Measurements from ENCODE around the gene RASSF1. TPM values are rescaled to one million over a fixed set of nuclear protein-coding genes. Genes with fewer than 3 reads are reported as not detected.

Gene RASSF1
- polyA plus RNA-seq, 2 of the 4 experiments (the other 2 are of a cell fraction): 14.4 to 15.4 TPM

GRCh38 chr3:50389414-50389767, 48.8 kb upstream of the RASSF1 start (continued):
- TF ChIP-seq HMGXB4 (CRISPR knock-in tag; IDR thresholded peaks at IDR 0.05; ENCODE audit: borderline replicate concordance) (no peak), RAD21 (conservative IDR thresholded peaks at IDR 0.05 in 1 of 2, IDR thresholded peaks at IDR 0.05 in 1 of 2) (no peak), HES2 (IDR thresholded peaks at IDR 0.05) (no peak), REST (IDR thresholded peaks at IDR 0.05) (no peak)

- DNase-seq (ENCODE audit: low read depth in 1 of 2, low spot score in 1 of 2): no peak
- H3K4me3 ChIP-seq: no peak overlapping the region
- no peak for TF ChIP-seq BCL3 (IDR thresholded peaks at IDR 0.05)
- TF ChIP-seq RARB (CRISPR knock-in tag; IDR thresholded peaks at IDR 0.05): no peak
- no peak for TF ChIP-seq USF2 (IDR thresholded peaks at IDR 0.05)
- no peak for TF ChIP-seq JUNB (IDR thresholded peaks at IDR 0.05)
- no peak for TF ChIP-seq RNF2 (IDR thresholded peaks at IDR 0.05; ENCODE audit: borderline replicate concordance, low read depth)
- TF ChIP-seq CTCF (IDR thresholded peaks at IDR 0.05): no peak
- TF ChIP-seq POLR2AphosphoS2 (conservative IDR thresholded peaks at IDR 0.05; ENCODE audit: low read length): no peak
- TF ChIP-seq PHF8 (IDR thresholded peaks at IDR 0.05; ENCODE audit: borderline replicate concordance, low read depth): no peak
- TF ChIP-seq JUN (IDR thresholded peaks at IDR 0.05): no peak
- TF ChIP-seq CEBPB (IDR thresholded peaks at IDR 0.05): no peak
- no peak for TF ChIP-seq CBX2 (IDR thresholded peaks at IDR 0.05; ENCODE audit: borderline replicate concordance, low read depth)
- no peak for TF ChIP-seq EHF (CRISPR knock-in tag; IDR thresholded peaks at IDR 0.05)
- no peak for TF ChIP-seq NPAS2 (CRISPR knock-in tag; IDR thresholded peaks at IDR 0.05; ENCODE audit: borderline replicate concordance)
- no peak for TF ChIP-seq CHD2 (IDR thresholded peaks at IDR 0.05; ENCODE audit: low read length, partially characterized antibody)
- no peak for TF ChIP-seq ATOH8 (CRISPR knock-in tag; IDR thresholded peaks at IDR 0.05; ENCODE audit: low read depth)
- no peak for TF ChIP-seq HOXB5 (CRISPR knock-in tag; IDR thresholded peaks at IDR 0.05)
- FAIRE-seq: no peak
- no peak overlapping the region for H3K4me2 ChIP-seq
- H3K4me1 ChIP-seq: no peaks in the 10 kb centered on the region
- ChIA-PET POLR2A (no interaction called here), CTCF (interaction anchor here (1.4 to 1.5 kb wide), 2 partner anchors 32 to 39 kb away, joined by 4 read pairs; partner anchors contain the start of genes CYB561D2 and NPRL2)
- no peak; a peak in 1 of 6 replicates for ATAC-seq
- H3K9me3 ChIP-seq: no peaks in the 10 kb centered on the region
- H3K27ac ChIP-seq: no peak overlapping the region
- 72% methylated on average over 16 of the region's 22 CpGs for WGBS (ENCODE audit: missing lambda C conversion rate)
Measured at GRCh38 chr3:50388720-50389413, 48.2 kb upstream of the RASSF1 start.
